ENCODE data around the gene ZCCHC17.

The ZCCHC17 gene

GRCh38 chr1:31315902-31316301 lies 19.1 kb downstream of the ZCCHC17 start:
- Histone ChIP-seq H3K4me3 (ENCODE audit: low read length, poor library complexity, severe bottlenecking) (no peak overlapping the region), H3K27me3 (ENCODE audit: insufficient read depth, low read length, poor library complexity, severe bottlenecking) (no peaks in the 10 kb centered on the region), H4K20me1 (ENCODE audit: insufficient read depth, low read length, poor library complexity, severe bottlenecking) (no peaks in the 10 kb centered on the region), H2AFZ (ENCODE audit: low read length) (no peak overlapping the region), H3K9ac (ENCODE audit: low read depth, low read length, poor library complexity, severe bottlenecking) (no peak overlapping the region), H3K4me1 (ENCODE audit: insufficient read depth, low read length, poor library complexity, severe bottlenecking) (no peaks in the 10 kb centered on the region), H3K9me2 (replicated peaks; ENCODE audit: low read depth, low read length) (no peaks in the 10 kb centered on the region), H3F3A (ENCODE audit: low read depth) (no peaks in the 10 kb centered on the region), H3K4me2 (ENCODE audit: low read depth, low read length, poor library complexity, severe bottlenecking) (no peak overlapping the region), H3K36me3 (ENCODE audit: insufficient read depth, low read length) (peaks cover 64% of the 10 kb centered on the region), H3K79me2 (ENCODE audit: insufficient read depth, low read length) (no peaks in the 10 kb centered on the region), H3K9me3 (ENCODE audit: insufficient read depth, low read depth, low read length) (no peaks in the 10 kb centered on the region)
- TF ChIP-seq CTCF (conservative IDR thresholded peaks at IDR 0.05; ENCODE audit: low read length) (no peak), EZH2phosphoT487 (IDR thresholded peaks at IDR 0.05; ENCODE audit: borderline replicate concordance) (no peak)

GRCh38 chr1:31318146-31318545 lies 21.3 kb downstream of the ZCCHC17 start:
- H3K79me2 ChIP-seq (ENCODE audit: insufficient read depth, low read length): no peaks in the 10 kb centered on the region

DNA sequence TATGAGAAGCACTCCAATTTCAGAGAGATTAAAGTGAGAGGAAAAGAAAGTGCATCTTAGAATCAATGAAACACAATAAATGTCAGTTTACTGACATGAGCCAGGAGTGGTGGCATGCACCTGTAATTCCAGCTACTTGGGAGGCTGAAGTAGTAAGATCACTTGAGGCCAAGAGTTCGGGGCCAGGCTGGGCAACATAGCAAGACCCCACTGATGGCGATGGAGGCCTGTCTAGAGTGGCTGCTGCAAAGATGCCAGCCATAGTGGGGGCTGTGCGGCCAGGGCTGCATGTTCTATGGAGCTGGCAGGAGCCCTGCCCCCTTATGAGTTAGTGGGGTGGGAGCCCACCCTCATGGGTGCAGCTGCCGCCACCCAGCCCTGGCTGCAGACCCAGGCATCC lies 27.3 kb downstream of the ZCCHC17 start:
- no peak overlapping the region for H3K4me2 ChIP-seq (ENCODE audit: low read depth, low read length, poor library complexity, severe bottlenecking)
- H4K20me1 ChIP-seq (ENCODE audit: insufficient read depth, low read length, poor library complexity, severe bottlenecking): no peaks in the 10 kb centered on the region
- no peaks in the 10 kb centered on the region for H3K27me3 ChIP-seq (ENCODE audit: insufficient read depth, low read length, poor library complexity, severe bottlenecking)
- H2AFZ ChIP-seq (ENCODE audit: low read length): no peak overlapping the region
- TF ChIP-seq CTCF (conservative IDR thresholded peaks at IDR 0.05; ENCODE audit: low read length): no peak
- TF ChIP-seq EZH2phosphoT487 (IDR thresholded peaks at IDR 0.05; ENCODE audit: borderline replicate concordance): no peak
- no peak overlapping the region for H3K4me3 ChIP-seq (ENCODE audit: low read length, poor library complexity, severe bottlenecking)
- no peaks in the 10 kb centered on the region for H3K79me2 ChIP-seq (ENCODE audit: insufficient read depth, low read length)
- H3K9me3 ChIP-seq (ENCODE audit: insufficient read depth, low read depth, low read length): no peaks in the 10 kb centered on the region
- H3K36me3 ChIP-seq (ENCODE audit: insufficient read depth, low read length): peaks cover 18% of the 10 kb centered on the region
- H3K9me2 ChIP-seq (replicated peaks; ENCODE audit: low read depth, low read length): no peaks in the 10 kb centered on the region
- no peaks in the 10 kb centered on the region for H3F3A ChIP-seq (ENCODE audit: low read depth)
- no peaks in the 10 kb centered on the region for H3K4me1 ChIP-seq (ENCODE audit: insufficient read depth, low read length, poor library complexity, severe bottlenecking)
- H3K9ac ChIP-seq (ENCODE audit: low read depth, low read length, poor library complexity, severe bottlenecking): no peak overlapping the region

More at GRCh38 chr1:31318146-31318545, 21.3 kb downstream of the ZCCHC17 start:
- no peaks in the 10 kb centered on the region for H3K9me2 ChIP-seq (replicated peaks; ENCODE audit: low read depth, low read length)
- H3K9me3 ChIP-seq (ENCODE audit: insufficient read depth, low read depth, low read length): no peaks in the 10 kb centered on the region
- no peak overlapping the region for H3K4me3 ChIP-seq (ENCODE audit: low read length, poor library complexity, severe bottlenecking)
- H3K27me3 ChIP-seq (ENCODE audit: insufficient read depth, low read length, poor library complexity, severe bottlenecking): no peaks in the 10 kb centered on the region
- no peak overlapping the region for H3K9ac ChIP-seq (ENCODE audit: low read depth, low read length, poor library complexity, severe bottlenecking)
- H4K20me1 ChIP-seq (ENCODE audit: insufficient read depth, low read length, poor library complexity, severe bottlenecking): no peaks in the 10 kb centered on the region
- no peaks in the 10 kb centered on the region for H3K4me1 ChIP-seq (ENCODE audit: insufficient read depth, low read length, poor library complexity, severe bottlenecking)
- TF ChIP-seq EZH2phosphoT487 (IDR thresholded peaks at IDR 0.05; ENCODE audit: borderline replicate concordance) (no peak), CTCF (conservative IDR thresholded peaks at IDR 0.05; ENCODE audit: low read length) (no peak)
- H3F3A ChIP-seq (ENCODE audit: low read depth): no peaks in the 10 kb centered on the region
- peaks cover 48% of the 10 kb centered on the region for H3K36me3 ChIP-seq (ENCODE audit: insufficient read depth, low read length)
- no peak overlapping the region for H2AFZ ChIP-seq (ENCODE audit: low read length)
- no peak overlapping the region for H3K4me2 ChIP-seq (ENCODE audit: low read depth, low read length, poor library complexity, severe bottlenecking)

All from Loucy (cell line).